Measurements from ENCODE around the gene FGF14.

Gene FGF14

GRCh38 chr13:101967216-101967615, 434.6 kb downstream of the FGF14 start:
- DNase-seq = no peak

DNA sequence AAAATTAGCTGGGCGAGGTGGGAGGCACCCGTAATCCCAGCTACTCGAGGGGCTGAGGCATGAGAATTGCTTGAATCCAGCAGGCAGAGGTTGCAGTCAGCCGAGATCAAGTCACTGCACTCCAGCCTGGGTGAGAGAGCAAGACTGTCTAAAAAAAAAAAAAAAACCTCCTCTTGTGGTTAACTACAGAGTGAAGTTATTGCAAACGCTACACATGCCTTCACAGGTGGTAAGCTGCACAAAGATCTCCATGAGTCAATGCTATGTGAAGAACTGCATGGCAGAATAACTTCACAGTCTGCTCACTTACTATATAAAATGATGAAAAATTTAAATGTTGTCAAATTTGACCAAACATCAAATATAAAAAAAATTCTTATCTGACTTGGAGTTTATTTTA, 436.8 kb downstream of the FGF14 start:
- no peak for DNase-seq

GRCh38 chr13:101959016-101959415, 442.8 kb downstream of the FGF14 start:
- DNase-seq = no peak

DNA sequence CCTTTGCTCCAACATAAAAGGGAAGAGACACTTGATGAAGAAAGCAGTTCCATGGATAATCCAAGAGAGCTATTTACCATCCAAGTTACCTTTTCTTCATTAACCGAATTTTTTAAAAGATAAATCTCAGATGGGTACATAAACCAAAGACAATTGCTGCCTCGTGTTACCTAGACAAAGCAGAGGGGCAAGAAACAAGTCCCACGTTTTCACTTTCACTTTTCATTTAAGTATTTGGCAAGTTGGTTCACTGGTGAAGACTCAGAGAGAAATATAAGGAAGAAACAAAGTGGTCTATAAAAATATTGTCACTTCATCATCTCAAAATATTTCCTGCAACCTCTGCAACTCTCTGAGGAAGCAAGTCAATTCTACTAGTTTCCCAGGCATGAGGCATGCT, 446.1 kb downstream of the FGF14 start:
- no peak for DNase-seq

DNA sequence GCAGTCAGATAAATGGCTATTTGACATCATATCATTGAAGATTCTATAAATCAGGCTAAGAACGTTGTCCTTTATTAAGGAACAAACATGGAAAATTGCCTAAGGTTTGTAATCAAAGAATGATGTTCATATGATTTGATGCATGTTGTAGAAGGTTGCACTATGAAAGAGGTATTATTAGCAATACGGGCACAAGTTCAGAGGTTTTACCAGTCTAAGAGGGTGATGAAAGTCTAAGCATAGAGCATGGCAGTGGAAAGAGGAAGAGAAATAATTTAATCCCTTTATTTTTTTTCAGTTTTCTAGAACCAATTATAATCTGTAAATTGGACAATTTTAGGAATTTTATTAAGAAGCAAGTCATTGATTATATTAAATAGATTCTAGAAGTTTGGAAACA, 450.7 kb downstream of the FGF14 start:
- no peak for DNase-seq

GRCh38 chr13:101949681-101950080, 452.2 kb downstream of the FGF14 start:
- DNase-seq = no peak

DNA sequence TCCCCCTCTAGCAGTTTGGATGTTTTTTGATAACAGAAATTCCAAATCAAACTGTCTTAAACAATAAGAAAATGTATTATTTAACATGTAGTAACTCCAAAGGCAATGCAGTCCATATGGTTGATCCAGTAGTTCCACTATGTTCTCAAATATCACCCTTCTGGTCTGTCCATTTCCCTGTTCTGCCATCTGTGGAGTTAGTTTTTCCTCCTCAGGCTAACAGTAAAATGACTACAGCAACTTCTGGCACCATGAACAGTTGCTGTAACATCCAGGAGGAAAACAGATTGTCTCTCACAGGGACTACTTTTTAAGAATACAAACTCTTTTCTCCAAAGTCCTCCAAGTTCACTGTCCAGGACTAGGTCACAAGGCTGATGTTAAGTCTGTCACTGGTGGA, 455.4 kb downstream of the FGF14 start:
- no peak for DNase-seq

- DNase-seq = no peak
Measured at GRCh38 chr13:101945435-101945834, 456.4 kb downstream of the FGF14 start.

GRCh38 chr13:101944521-101944920, 457.3 kb downstream of the FGF14 start:
- peak; percentile 10 for DNase-seq

- DNase-seq = no peak
Measured at GRCh38 chr13:101942535-101943157, 459.2 kb downstream of the FGF14 start.

DNA sequence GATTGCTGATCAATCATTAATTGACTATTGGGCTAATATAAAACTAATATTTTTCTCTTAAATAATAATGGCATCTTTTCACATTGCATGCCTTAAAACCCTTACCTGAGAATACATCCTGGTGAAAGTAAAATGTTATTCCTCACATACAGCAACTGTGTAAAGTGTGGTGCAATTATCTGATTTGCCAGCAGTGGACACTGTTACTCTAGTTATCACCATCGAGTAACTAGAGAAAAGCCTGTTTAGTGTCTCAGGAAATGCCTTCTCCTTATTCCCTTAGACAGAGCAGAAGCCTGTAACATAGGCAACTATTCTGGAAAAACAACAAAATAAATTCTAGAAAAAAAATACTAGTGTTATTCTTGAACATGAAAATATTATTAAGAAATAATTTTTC, 459.8 kb downstream of the FGF14 start:
- DNase-seq = peak; percentile 60

DNA sequence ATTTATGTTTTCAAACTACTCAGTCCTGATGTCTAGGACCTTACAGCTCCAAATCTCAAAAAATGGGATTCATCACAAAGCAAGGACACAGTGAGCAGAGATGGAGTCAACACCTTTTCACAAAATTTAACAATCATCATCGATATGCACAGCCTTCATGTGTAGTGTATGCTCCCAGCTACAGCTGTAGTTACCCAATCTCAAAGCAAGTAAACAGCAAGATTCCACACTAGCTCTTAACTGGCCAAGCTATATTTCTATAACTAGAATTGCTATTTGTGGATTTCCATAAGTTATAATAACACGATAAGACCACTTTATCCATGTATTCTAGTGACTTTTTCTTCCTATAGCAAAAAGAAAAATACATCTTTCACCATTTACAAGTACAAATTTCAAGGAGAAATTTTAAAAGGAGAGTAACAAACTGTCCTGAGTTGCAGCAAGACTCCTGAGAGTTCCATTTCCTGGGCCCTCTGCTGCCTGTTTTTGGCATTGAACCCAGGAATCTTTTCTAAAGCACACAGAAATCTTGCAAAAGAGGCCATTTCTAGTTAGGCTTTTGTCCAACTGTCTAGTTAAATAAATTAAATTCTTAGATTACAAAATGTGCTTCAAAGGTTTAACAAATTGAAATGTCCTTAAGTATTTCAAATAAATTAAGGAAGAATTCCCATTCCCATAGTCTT, 460.6 kb downstream of the FGF14 start:
- DNase-seq = peak; percentile 19

DNA sequence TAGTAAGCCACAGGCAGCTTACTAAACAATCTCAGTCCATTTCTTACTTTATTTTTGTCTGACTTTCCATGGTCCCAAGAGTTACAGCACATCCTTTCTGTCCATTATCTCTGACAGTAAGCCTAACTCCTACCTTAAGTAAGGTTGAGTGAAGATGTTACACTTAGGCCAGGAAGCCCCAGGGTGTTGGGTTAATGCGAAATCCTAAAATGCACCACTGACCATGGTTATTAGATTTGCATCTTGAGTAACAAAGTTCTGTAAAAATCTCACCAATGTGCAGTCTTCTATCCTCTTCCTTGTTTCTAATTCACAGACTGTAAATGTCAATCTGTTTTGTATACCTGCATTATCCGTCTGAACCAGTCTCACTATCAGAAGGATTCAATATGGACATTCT, 462.5 kb downstream of the FGF14 start:
- no peak for DNase-seq

GRCh38 chr13:101935828-101936227, 466.0 kb downstream of the FGF14 start:
- DNase-seq = no peak

- no peak for DNase-seq
Measured at GRCh38 chr13:101931186-101931585, 470.7 kb downstream of the FGF14 start.

DNA sequence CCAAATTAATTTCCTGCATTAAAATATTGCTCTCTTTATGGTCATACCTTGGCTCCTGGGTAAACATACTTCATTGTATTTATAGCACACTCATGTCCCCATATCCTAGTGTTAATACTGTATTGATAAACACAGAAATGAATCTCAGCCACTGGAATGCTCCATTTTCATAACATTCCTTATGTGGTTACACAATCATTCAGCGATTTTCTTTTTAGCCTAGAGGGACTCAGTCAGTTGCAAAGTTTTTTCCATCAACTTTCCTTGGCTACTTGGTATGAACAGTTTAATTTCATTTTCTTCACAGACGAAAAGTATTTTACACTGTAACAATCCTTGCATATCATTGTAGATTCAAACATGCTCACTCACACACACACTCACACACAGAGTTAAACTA, 471.5 kb downstream of the FGF14 start:
- DNase-seq = no peak

GRCh38 chr13:101925731-101926130, 476.1 kb downstream of the FGF14 start:
- peak; percentile 11 for DNase-seq

GRCh38 chr13:101919541-101920181, 482.2 kb downstream of the FGF14 start:
- DNase-seq = no peak

GRCh38 chr13:101917833-101918661, 483.8 kb downstream of the FGF14 start:
- DNase-seq = peak; percentile 63

GRCh38 chr13:101917475-101917810, 484.4 kb downstream of the FGF14 start:
- peak; percentile 38 for DNase-seq

GRCh38 chr13:101916775-101917474, 484.9 kb downstream of the FGF14 start:
- DNase-seq = peak; percentile 37

DNA sequence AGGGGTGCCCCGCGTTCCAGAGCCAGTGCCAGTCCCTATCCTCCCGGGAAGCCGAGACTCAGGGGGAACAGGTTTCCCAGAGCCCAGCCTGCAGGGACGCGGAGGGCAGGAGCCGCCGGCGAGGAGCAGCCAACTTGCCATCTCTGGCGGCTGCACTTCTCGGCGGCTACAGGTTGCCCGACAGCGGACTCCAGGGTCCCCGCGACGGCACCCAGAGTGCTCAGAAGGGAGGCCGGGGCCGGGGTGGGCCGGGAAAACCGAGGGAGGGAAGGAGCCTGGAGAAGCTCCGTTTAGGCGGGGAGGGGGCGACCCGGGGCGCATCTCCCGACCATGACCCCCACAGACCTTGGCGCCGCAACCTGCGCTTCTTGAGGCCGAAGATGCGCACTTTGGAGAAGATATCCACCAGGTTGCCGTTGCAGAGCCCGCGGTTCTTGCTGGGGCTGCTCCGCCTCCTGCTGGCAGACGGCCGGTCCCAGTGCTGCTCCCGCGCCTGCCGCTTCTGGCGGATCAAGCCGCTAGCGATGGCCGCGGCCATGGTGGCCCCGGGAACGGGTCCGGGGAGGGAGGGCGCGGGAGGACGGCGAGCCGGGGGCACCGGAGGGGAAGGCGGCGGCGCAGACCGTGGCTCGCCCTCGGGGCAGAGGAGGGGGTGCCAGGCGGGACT, 485.6 kb downstream of the FGF14 start:
- DNase-seq = peak; percentile 69
